IMR-90 (cell line): ENCODE data around the gene MEF2A. TPM values are rescaled to one million over a fixed set of nuclear protein-coding genes. Genes with fewer than 3 reads are reported as not detected.

ENCODE experiments used
- ATAC-seq: fragments of 200-7000 bp; cut with Tn5 transposase; 2 replicates; pipeline ENCODE4 v1.9.1; 2020; ENCODE audit warnings: low read depth, mild to moderate bottlenecking, moderate library complexity
- BruUV-seq: library from RNA; stranded (reverse); fragments of 400-500 nt; replicated peaks from 2 replicates; lab custom pipeline; 2021; lab: Mats Ljungman, UMichigan
- CTCF ChIA-PET: fragments of 300-600 bp; formaldehyde crosslinking; extraction: SDS; loops from one replicate; lab custom pipeline; 2021; ENCODE audit warnings: antibody characterized with exemption; lab: Yijun Ruan, JAX
- POLR2A ChIA-PET: fragments of 300-600 bp; sonication (Branson Sonifier 250); formaldehyde crosslinking; loops from one replicate; lab custom pipeline; 2022; ENCODE audit warnings: antibody characterized with exemption; ENCODE audit not compliant: unreplicated experiment; lab: Charles Lee
- DNase-seq: peaks from one replicate; pipeline ENCODE4 v3.0.0; 2013
- H2AFZ ChIP-seq: replicated peaks from 2 replicates; pipeline ENCODE3; 2013; ENCODE audit warnings: low read length, mild to moderate bottlenecking; ENCODE audit not compliant: poor library complexity
- H2AK5ac ChIP-seq: 2 replicates; pipeline ENCODE4 v1.6.1; 2013; ENCODE audit warnings: low read depth, low read length, inconsistent platforms
- H2AK9ac ChIP-seq: replicated peaks from 2 replicates; pipeline ENCODE3; 2013; ENCODE audit warnings: mild to moderate bottlenecking, low read depth, low read length, moderate library complexity; ENCODE audit not compliant: poor library complexity
- H2BK120ac ChIP-seq: 2 replicates; pipeline ENCODE4 v1.6.1; 2013; ENCODE audit warnings: low read depth, low read length, inconsistent platforms
- H2BK15ac ChIP-seq: 3 replicates; pipeline ENCODE4 v1.6.1; 2013; ENCODE audit warnings: low read depth, low read length, inconsistent platforms
- H2BK20ac ChIP-seq: 2 replicates; pipeline ENCODE4 v1.6.1; 2013; ENCODE audit warnings: low read depth, mild to moderate bottlenecking, inconsistent platforms, low read length, moderate library complexity
- H2BK5ac ChIP-seq: 2 replicates; pipeline ENCODE4 v1.6.1; 2013; ENCODE audit warnings: mild to moderate bottlenecking, low read depth, low read length, inconsistent platforms; ENCODE audit not compliant: poor library complexity, severe bottlenecking
- H3K14ac ChIP-seq: replicated peaks from 2 replicates; pipeline ENCODE4 v1.6.1; 2013; ENCODE audit warnings: low read depth, low read length, inconsistent platforms
- H3K18ac ChIP-seq: 2 replicates; pipeline ENCODE4 v1.6.1; 2013; ENCODE audit warnings: low read depth, low read length, control low read depth
- H3K23ac ChIP-seq: 2 replicates; pipeline ENCODE4 v1.6.1; 2013; ENCODE audit warnings: low read depth, low read length, inconsistent platforms
- H3K27ac ChIP-seq: 2 replicates; pipeline ENCODE4 v1.5.1; 2013; ENCODE audit warnings: mild to moderate bottlenecking, control low read depth, low read length; ENCODE audit not compliant: insufficient read depth
- H3K27me3 ChIP-seq: 2 replicates; pipeline ENCODE4 v1.6.1; 2013; ENCODE audit warnings: low read length; ENCODE audit not compliant: control insufficient read depth, insufficient read depth
- H3K36me3 ChIP-seq: 2 replicates; pipeline ENCODE4 v1.6.1; 2013; ENCODE audit warnings: low read length, mixed read lengths; ENCODE audit not compliant: control insufficient read depth, insufficient read depth
- H3K4ac ChIP-seq: 2 replicates; pipeline ENCODE4 v1.6.1; 2013; ENCODE audit warnings: low read depth, low read length, inconsistent platforms
- H3K4me1 ChIP-seq: 2 replicates; pipeline ENCODE4 v1.6.1; 2013; ENCODE audit warnings: low read length, mixed read lengths; ENCODE audit not compliant: control insufficient read depth, insufficient read depth
- H3K4me2 ChIP-seq: 2 replicates; pipeline ENCODE4 v1.6.1; 2013; ENCODE audit warnings: low read depth, mild to moderate bottlenecking, control low read depth, low read length, moderate library complexity
- H3K4me3 ChIP-seq: 2 replicates; pipeline ENCODE4 v1.5.1; 2013; ENCODE audit warnings: low read depth, mild to moderate bottlenecking, control low read depth, low read length, moderate library complexity; ENCODE audit not compliant: insufficient read depth
- H3K56ac ChIP-seq: 2 replicates; pipeline ENCODE4 v1.6.1; 2013; ENCODE audit warnings: low read length, inconsistent platforms; ENCODE audit not compliant: insufficient read depth; ENCODE audit errors: extremely low read depth
- H3K79me1 ChIP-seq, 2 experiments: 2 replicates each; pipeline ENCODE4 v1.6.1; 2013; ENCODE audit warnings: low read length in 2 of 2, inconsistent platforms in 1 of 2, low read depth in 1 of 2
- H3K9ac ChIP-seq: 2 replicates; pipeline ENCODE4 v1.6.1; 2013; ENCODE audit warnings: low read depth, low read length, control low read depth
- H3K9me1 ChIP-seq: 2 replicates; pipeline ENCODE4 v1.6.1; 2013; ENCODE audit warnings: low read length, inconsistent platforms; ENCODE audit not compliant: insufficient read depth
- H3K9me3 ChIP-seq: 2 replicates; pipeline ENCODE4 v1.6.1; 2013; ENCODE audit warnings: low read length; ENCODE audit not compliant: control insufficient read depth, insufficient read depth
- H4K20me1 ChIP-seq: 2 replicates; pipeline ENCODE4 v1.6.1; 2013; ENCODE audit warnings: low read length, inconsistent platforms; ENCODE audit not compliant: insufficient read depth
- H4K5ac ChIP-seq: 2 replicates; pipeline ENCODE4 v1.6.1; 2013; ENCODE audit warnings: mild to moderate bottlenecking, low read depth, low read length, control low read depth
- H4K8ac ChIP-seq, 2 experiments: 2 replicates each; pipeline ENCODE4 v1.6.1; 2013; ENCODE audit warnings: low read depth in 2 of 2, low read length in 2 of 2, control low read depth in 1 of 2, inconsistent platforms in 1 of 2
- H4K91ac ChIP-seq: 2 replicates; pipeline ENCODE4 v1.6.1; 2013; ENCODE audit warnings: low read depth, low read length, inconsistent platforms; ENCODE audit not compliant: insufficient read depth
- CEBPB ChIP-seq: IDR thresholded peaks from 2 replicates; pipeline ENCODE4 v1.6.1; 2012; ENCODE audit warnings: low read depth, low read length, improper control_type of control experiment
- FOS ChIP-seq: fragments of 150-350 bp; IDR thresholded peaks from 2 replicates; pipeline ENCODE4 v1.6.1; 2016; ENCODE audit warnings: low read depth, low read length
- MAFK ChIP-seq: IDR thresholded peaks from 2 replicates; pipeline ENCODE4 v1.6.1; 2012; ENCODE audit warnings: low read depth, low read length, improper control_type of control experiment
- MXI1 ChIP-seq: IDR thresholded peaks from 2 replicates; pipeline ENCODE4 v1.6.1; 2012; ENCODE audit warnings: low read depth, mild to moderate bottlenecking, low read length, moderate library complexity, borderline replicate concordance
- POLR2A ChIP-seq: IDR thresholded peaks from 2 replicates; pipeline ENCODE4 v1.6.1; 2012; ENCODE audit warnings: mild to moderate bottlenecking, low read depth, low read length
- RAD21 ChIP-seq: IDR thresholded peaks from 2 replicates; pipeline ENCODE4 v1.6.1; 2012; ENCODE audit warnings: low read length, improper control_type of control experiment
- RCOR1 ChIP-seq: IDR thresholded peaks from 2 replicates; pipeline ENCODE4 v1.6.1; 2012; ENCODE audit warnings: mild to moderate bottlenecking, low read length, improper control_type of control experiment; ENCODE audit not compliant: insufficient replicate concordance
- SMC3 ChIP-seq: fragments of 150-350 bp; IDR thresholded peaks from 2 replicates; pipeline ENCODE4 v1.6.1; 2016; ENCODE audit warnings: low read depth, mild to moderate bottlenecking, antibody characterized with exemption, low read length, moderate library complexity
- WGBS, 2 experiments: methylation state at CpG; one replicate each; pipeline versions ENCODE4 v1.1.5 to v1.1.7; 2013; ENCODE audit warnings: missing lambda C conversion rate in 2 of 2; ENCODE audit not compliant: insufficient read length in 1 of 2; ENCODE audit errors: extremely low coverage in 2 of 2; 5-methylcytosine and 5-hydroxymethylcytosine counted together
- dilution Hi-C: fragments of 300-500 bp; cut with HindIII; formaldehyde crosslinking; loops from one replicate; pipeline ENCODE4 v1.14.3; 2018; ENCODE audit warnings: low sequenced_read_pairs; ENCODE audit not compliant: unreplicated experiment
- in situ Hi-C: fragments of 300-500 bp; cut with MboI; formaldehyde crosslinking; loops from 3 replicates; pipeline ENCODE4 v1.14.3; 2019; ENCODE audit warnings: low sequenced_read_pairs, inconsistent platforms, mixed read lengths
- intact Hi-C: fragments of 100-400 bp; cut with micrococcal nuclease; formaldehyde crosslinking; loops from 2 replicates; pipeline ENCODE4 v1.10.0; 2022
- polyA plus RNA-seq, 3 experiments: library from polyadenylated mRNA; depleted of rRNA; stranded (reverse); fragments of >200 nt; gene quantifications; 2 replicates each; pipeline ENCODE4 v1.2.3, GENCODE V29; 2012; ENCODE audit warnings: low replicate concordance in 1 of 3
- total RNA-seq: library from RNA; depleted of rRNA; stranded (reverse); fragments of >200 nt; gene quantifications from 2 replicates; pipeline ENCODE4 v1.2.3, GENCODE V29; 2012
- TF ChIP-seq, protein P1 (sequence below): fragments of 150-350 bp; IDR thresholded peaks from 2 replicates; pipeline ENCODE4 v1.6.1; 2016; ENCODE audit warnings: low read depth, mild to moderate bottlenecking, low read length, moderate library complexity, borderline replicate concordance
- TF ChIP-seq, protein P2 (sequence below): conservative IDR thresholded peaks from 2 replicates; pipeline ENCODE4 v1.5.1; 2012; ENCODE audit warnings: mild to moderate bottlenecking, low read depth, low read length, improper control_type of control experiment
- TF ChIP-seq, protein P3 (sequence below): fragments of 150-350 bp; IDR thresholded peaks from 2 replicates; pipeline ENCODE4 v1.6.1; 2017; ENCODE audit warnings: mild to moderate bottlenecking, antibody characterized with exemption, low read length, low read depth

The MEF2A gene
- total and polyA plus RNA-seq, 2 of the 4 experiments (the other 2 are of a cell fraction): 16.1 to 16.7 TPM

DNA sequence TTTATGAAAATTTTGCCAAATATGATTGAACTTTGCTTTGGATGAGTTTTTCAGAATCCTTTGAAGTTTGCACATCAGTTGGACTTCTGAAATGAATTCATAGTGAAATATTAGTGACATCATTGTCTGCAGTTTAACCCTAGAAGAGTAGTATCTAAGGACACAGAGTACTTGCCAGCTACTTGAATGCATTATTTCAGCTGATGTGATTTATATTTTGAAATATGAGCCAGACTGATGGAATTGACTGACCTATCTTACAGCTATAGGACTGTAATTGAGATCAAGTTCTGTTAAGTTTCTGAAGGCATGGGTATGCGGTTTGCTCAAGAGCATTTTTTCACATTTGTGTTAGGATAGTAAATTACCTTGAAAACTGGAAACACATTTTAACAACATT lies 116.2 kb downstream of the MEF2A start:
- no TSS peak for BruUV-seq
- no peaks in the 10 kb centered on the region for H3K27me3 ChIP-seq
- H2BK20ac ChIP-seq: no peak overlapping the region
- ATAC-seq (no peak), DNase-seq (peak; percentile 0)
- H3K27ac ChIP-seq: no peak overlapping the region
- H3K56ac ChIP-seq: no peak overlapping the region
- H3K9me3 ChIP-seq: no peaks in the 10 kb centered on the region
- POLR2A ChIA-PET: no interaction called here
- H3K4ac ChIP-seq: no peak overlapping the region
- dilution Hi-C loops: no loop called here
- H2BK5ac ChIP-seq: no peak overlapping the region
- no peak overlapping the region for H4K5ac ChIP-seq
- CTCF ChIA-PET: interaction anchor here (1.1 to 1.3 kb wide), 2 partner anchors 22 to 395 kb away, joined by 3 to 4 read pairs; no protein-coding TSS in a partner anchor
- no CpG with 5 or more reads among the region's 1 CpG for WGBS, 2 experiments
- H3K36me3 ChIP-seq: peaks cover 6% of the 10 kb centered on the region
- no peak overlapping the region for H4K8ac ChIP-seq
- no peak overlapping the region for H3K23ac ChIP-seq
- H3K4me1 ChIP-seq: no peaks in the 10 kb centered on the region
- peaks cover 3% of the 10 kb centered on the region; the same call in 1 of the 2 replicates for H3K9me1 ChIP-seq
- no peak overlapping the region for H3K14ac ChIP-seq
- H3K18ac ChIP-seq: no peak overlapping the region
- H2BK15ac ChIP-seq: no peak overlapping the region
- no peak overlapping the region for H4K91ac ChIP-seq
- peaks cover 0 to 18% of the 10 kb centered on the region in 2 experiments for H3K79me1 ChIP-seq
- no peak overlapping the region for H2BK120ac ChIP-seq
- in situ Hi-C loops: no loop called here
- no peak overlapping the region for H3K4me2 ChIP-seq
- H3K4me3 ChIP-seq: no peak overlapping the region
- H3K9ac ChIP-seq: no peak overlapping the region
- H2AFZ ChIP-seq: no peak overlapping the region
- TF ChIP-seq RAD21 (no peak), MXI1 (no peak), POLR2A (no peak), SMC3 (no peak), CEBPB (no peak), RCOR1 (no peak), FOS (no peak), MAFK (no peak)
- TF ChIP-seq, protein P1, sequence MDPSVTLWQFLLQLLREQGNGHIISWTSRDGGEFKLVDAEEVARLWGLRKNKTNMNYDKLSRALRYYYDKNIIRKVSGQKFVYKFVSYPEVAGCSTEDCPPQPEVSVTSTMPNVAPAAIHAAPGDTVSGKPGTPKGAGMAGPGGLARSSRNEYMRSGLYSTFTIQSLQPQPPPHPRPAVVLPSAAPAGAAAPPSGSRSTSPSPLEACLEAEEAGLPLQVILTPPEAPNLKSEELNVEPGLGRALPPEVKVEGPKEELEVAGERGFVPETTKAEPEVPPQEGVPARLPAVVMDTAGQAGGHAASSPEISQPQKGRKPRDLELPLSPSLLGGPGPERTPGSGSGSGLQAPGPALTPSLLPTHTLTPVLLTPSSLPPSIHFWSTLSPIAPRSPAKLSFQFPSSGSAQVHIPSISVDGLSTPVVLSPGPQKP: no peak
- TF ChIP-seq, protein P2, sequence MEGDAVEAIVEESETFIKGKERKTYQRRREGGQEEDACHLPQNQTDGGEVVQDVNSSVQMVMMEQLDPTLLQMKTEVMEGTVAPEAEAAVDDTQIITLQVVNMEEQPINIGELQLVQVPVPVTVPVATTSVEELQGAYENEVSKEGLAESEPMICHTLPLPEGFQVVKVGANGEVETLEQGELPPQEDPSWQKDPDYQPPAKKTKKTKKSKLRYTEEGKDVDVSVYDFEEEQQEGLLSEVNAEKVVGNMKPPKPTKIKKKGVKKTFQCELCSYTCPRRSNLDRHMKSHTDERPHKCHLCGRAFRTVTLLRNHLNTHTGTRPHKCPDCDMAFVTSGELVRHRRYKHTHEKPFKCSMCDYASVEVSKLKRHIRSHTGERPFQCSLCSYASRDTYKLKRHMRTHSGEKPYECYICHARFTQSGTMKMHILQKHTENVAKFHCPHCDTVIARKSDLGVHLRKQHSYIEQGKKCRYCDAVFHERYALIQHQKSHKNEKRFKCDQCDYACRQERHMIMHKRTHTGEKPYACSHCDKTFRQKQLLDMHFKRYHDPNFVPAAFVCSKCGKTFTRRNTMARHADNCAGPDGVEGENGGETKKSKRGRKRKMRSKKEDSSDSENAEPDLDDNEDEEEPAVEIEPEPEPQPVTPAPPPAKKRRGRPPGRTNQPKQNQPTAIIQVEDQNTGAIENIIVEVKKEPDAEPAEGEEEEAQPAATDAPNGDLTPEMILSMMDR: no peak
- TF ChIP-seq, protein P3, sequence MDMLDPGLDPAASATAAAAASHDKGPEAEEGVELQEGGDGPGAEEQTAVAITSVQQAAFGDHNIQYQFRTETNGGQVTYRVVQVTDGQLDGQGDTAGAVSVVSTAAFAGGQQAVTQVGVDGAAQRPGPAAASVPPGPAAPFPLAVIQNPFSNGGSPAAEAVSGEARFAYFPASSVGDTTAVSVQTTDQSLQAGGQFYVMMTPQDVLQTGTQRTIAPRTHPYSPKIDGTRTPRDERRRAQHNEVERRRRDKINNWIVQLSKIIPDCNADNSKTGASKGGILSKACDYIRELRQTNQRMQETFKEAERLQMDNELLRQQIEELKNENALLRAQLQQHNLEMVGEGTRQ: no peak
- H2AK9ac ChIP-seq: no peak overlapping the region
- intact Hi-C loops: no loop called here
- H4K20me1 ChIP-seq: no peaks in the 10 kb centered on the region
- H2AK5ac ChIP-seq: no peak overlapping the region
